WI38 (cell line): ENCODE data around the gene HSPB2.

Experiments
- H3K4me3 ChIP-seq: 2 replicates; pipeline ENCODE4 v1.5.1; 2011; ENCODE audit warnings: low read depth, mild to moderate bottlenecking, control low read depth, low read length
- TF ChIP-seq, protein P1 (sequence below): IDR thresholded peaks from 2 replicates; pipeline ENCODE4 v1.5.1; 2012; ENCODE audit warnings: low read depth, mild to moderate bottlenecking, control low read depth, low read length

Gene HSPB2

DNA sequence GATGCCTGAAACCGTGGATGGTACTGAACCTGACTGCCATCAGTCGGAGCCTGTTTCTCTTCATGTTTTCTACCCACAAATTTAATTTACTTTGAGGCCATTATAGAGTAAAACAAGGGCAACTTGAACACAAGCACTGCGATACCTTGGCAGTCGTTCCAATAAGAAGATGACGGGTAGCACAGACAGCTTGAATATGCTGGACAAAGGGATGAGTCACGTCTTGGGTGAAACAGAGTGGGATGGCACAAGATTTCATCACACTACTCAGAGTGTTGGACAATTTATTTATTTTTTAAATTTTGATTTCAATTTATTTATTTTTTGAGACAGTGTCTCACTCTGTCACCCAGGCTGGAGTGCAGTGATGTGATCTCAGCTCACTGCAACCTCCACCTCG lies 30.3 kb downstream of the HSPB2 start:
- no peak overlapping the region for H3K4me3 ChIP-seq
- TF ChIP-seq, protein P1, sequence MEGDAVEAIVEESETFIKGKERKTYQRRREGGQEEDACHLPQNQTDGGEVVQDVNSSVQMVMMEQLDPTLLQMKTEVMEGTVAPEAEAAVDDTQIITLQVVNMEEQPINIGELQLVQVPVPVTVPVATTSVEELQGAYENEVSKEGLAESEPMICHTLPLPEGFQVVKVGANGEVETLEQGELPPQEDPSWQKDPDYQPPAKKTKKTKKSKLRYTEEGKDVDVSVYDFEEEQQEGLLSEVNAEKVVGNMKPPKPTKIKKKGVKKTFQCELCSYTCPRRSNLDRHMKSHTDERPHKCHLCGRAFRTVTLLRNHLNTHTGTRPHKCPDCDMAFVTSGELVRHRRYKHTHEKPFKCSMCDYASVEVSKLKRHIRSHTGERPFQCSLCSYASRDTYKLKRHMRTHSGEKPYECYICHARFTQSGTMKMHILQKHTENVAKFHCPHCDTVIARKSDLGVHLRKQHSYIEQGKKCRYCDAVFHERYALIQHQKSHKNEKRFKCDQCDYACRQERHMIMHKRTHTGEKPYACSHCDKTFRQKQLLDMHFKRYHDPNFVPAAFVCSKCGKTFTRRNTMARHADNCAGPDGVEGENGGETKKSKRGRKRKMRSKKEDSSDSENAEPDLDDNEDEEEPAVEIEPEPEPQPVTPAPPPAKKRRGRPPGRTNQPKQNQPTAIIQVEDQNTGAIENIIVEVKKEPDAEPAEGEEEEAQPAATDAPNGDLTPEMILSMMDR = no peak

GRCh38 chr11:111944139-111944538 lies 31.6 kb downstream of the HSPB2 start:
- H3K4me3 ChIP-seq = no peak overlapping the region
- TF ChIP-seq, protein P1 = no peak

DNA sequence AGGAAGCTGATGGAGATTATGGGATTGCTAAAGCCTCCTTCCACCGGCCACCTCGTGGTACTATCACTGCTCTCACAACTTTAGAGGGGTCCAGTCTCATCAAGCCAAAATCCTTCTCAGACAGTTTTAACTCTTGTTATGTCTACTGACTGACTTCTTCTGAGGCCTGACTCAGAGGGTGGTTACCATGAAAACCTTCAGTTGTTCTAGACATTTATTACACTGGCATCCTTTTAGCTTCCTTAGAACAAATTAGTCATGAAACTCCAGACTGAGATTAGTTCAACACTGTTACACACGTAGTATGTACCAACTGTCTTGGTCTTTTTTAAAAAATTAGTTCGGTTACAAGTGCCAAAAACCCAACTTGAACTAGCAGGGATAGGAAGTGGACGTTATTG lies 32.1 kb downstream of the HSPB2 start:
- TF ChIP-seq, protein P1 = no peak

GRCh38 chr11:111945198-111945597 lies 32.7 kb downstream of the HSPB2 start:
- TF ChIP-seq, protein P1 = no peak
- H3K4me3 ChIP-seq = no peak overlapping the region

More for the DNA sequence above, 32.1 kb downstream of the HSPB2 start:
- no peak overlapping the region for H3K4me3 ChIP-seq

GRCh38 chr11:111946499-111946898 lies 34.0 kb downstream of the HSPB2 start:
- no peak overlapping the region for H3K4me3 ChIP-seq
- TF ChIP-seq, protein P1 = no peak

GRCh38 chr11:111947143-111947542 lies 34.6 kb downstream of the HSPB2 start:
- H3K4me3 ChIP-seq = no peak overlapping the region
- TF ChIP-seq, protein P1 = no peak

- TF ChIP-seq, protein P1 = no peak
- no peak overlapping the region for H3K4me3 ChIP-seq
Measured at GRCh38 chr11:111949519-111950426, 37.2 kb downstream of the HSPB2 start.
